Ascending aorta (tissue), 2 donors: Measurements from ENCODE around the gene DENND5A. TPM values are rescaled to one million over a fixed set of nuclear protein-coding genes. Genes with fewer than 3 reads are reported as not detected.
"Not testable (repeated sequence)": the region's sequence is repeated elsewhere in the genome, so short reads cannot be mapped to it uniquely, and the experiment has no call there.

Experiments
- DNase-seq, 2 donors: peaks; one replicate each; pipeline ENCODE4 v3.0.0-alpha.2; 2019; ENCODE audit warnings: low spot score in 2 of 2
- H3K27ac ChIP-seq, 2 donors: fragments of 200-600 bp; sonication (generic); one replicate each; pipeline ENCODE4 v1.5.1; 2016 to 2017; ENCODE audit warnings: mild to moderate bottlenecking in 1 of 2
- H3K27me3 ChIP-seq: fragments of 200-600 bp; sonication (generic); one replicate; pipeline ENCODE4 v1.5.1; 2017
- H3K36me3 ChIP-seq, 2 donors: fragments of 200-600 bp; sonication (generic); one replicate each; pipeline ENCODE4 v1.5.1; 2016
- H3K4me1 ChIP-seq, 2 donors: fragments of 200-600 bp; sonication (generic); one replicate each; pipeline ENCODE4 v1.5.1; 2016 to 2017; ENCODE audit warnings: mild to moderate bottlenecking in 1 of 2
- H3K4me3 ChIP-seq, 2 donors: fragments of 200-600 bp; sonication (generic); one replicate each; pipeline ENCODE4 v1.5.1; 2016 to 2017; ENCODE audit warnings: mild to moderate bottlenecking in 1 of 2
- H3K9me3 ChIP-seq, 2 donors: fragments of 200-600 bp; sonication (generic); one replicate each; pipeline ENCODE4 v1.5.1; 2016
- intact Hi-C: fragments of 100-400 bp; cut with DNase I; formaldehyde crosslinking; loops from one replicate; pipeline ENCODE4 v1.15.1; 2023
- total RNA-seq: library from RNA; depleted of rRNA; stranded (reverse); fragments of >200 nt; gene quantifications from one replicate; pipeline ENCODE4 v1.1.0, GENCODE V29; 2016
- TF ChIP-seq, protein P1 (sequence below), 3 experiments: fragments of 200-600 bp in 2 of 3; fragments of 450-650 bp in 1 of 3; sonication (generic) in 2 of 3; IDR thresholded peaks; one replicate each; pipeline ENCODE4 v1.5.1; 2016 to 2019; ENCODE audit warnings: antibody characterized with exemption in 3 of 3, mild to moderate bottlenecking in 1 of 3, moderate library complexity in 1 of 3

DENND5A gene
- total RNA-seq, 1 donor from 2014 or later: 111 TPM

DNA sequence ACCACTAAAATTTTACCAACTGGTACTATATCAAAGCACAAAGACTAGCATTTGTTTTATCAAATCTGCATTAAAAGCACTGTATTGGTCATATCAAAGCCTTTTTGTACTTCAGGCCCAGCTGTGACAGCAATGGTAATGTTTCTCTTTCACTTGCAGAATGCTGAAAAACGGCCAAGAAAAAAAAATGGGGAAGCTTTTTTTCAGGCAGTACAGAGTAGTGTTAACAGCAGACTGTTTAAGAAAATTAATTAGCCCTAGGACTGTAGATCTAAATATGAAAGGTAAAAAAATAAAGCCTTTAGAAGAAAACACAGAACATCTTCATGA, 33.3 kb downstream of the DENND5A start:
- intact Hi-C loops: no loop called here
- peaks cover 3 to 14% of the 10 kb centered on the region in 2 donors for H3K4me1 ChIP-seq
- no peak for DNase-seq
- H3K27me3 ChIP-seq: no peaks in the 10 kb centered on the region
- TF ChIP-seq, protein P1, sequence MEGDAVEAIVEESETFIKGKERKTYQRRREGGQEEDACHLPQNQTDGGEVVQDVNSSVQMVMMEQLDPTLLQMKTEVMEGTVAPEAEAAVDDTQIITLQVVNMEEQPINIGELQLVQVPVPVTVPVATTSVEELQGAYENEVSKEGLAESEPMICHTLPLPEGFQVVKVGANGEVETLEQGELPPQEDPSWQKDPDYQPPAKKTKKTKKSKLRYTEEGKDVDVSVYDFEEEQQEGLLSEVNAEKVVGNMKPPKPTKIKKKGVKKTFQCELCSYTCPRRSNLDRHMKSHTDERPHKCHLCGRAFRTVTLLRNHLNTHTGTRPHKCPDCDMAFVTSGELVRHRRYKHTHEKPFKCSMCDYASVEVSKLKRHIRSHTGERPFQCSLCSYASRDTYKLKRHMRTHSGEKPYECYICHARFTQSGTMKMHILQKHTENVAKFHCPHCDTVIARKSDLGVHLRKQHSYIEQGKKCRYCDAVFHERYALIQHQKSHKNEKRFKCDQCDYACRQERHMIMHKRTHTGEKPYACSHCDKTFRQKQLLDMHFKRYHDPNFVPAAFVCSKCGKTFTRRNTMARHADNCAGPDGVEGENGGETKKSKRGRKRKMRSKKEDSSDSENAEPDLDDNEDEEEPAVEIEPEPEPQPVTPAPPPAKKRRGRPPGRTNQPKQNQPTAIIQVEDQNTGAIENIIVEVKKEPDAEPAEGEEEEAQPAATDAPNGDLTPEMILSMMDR (IDR thresholded peaks at IDR 0.05): no peak
- H3K27ac ChIP-seq: peak overlapping the region; percentile 52 to 71
- H3K9me3 ChIP-seq: no peaks in the 10 kb centered on the region
- peak overlapping the region; percentile 4 to 52 for H3K4me3 ChIP-seq
- H3K36me3 ChIP-seq: no peaks in the 10 kb centered on the region

DNA sequence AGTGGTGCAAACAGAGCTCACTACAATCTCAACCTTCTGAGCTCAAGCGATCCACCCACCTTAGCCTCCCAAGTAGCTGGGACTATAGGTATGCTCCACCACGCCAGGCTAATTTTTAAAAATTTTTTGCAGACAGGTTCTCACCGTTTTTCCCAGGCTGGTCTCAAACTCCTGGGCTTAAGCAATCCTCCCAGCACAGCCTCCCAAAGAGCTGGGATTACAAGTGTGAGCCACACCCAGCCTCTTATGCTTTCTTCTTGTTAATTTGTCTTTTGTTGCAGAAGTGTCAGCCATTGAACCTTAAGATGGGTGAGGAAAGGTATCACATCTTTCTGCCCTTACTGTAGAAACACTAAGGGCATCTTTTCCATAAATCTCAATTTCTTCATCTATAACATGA, 34.9 kb downstream of the DENND5A start:
- no peak overlapping the region for H3K27ac ChIP-seq
- no peaks in the 10 kb centered on the region for H3K36me3 ChIP-seq
- no peaks in the 10 kb centered on the region for H3K9me3 ChIP-seq
- intact Hi-C loops: no loop called here
- TF ChIP-seq, protein P1 (IDR thresholded peaks at IDR 0.05): no peak
- peaks cover 3 to 14% of the 10 kb centered on the region in 2 donors for H3K4me1 ChIP-seq
- DNase-seq: no peak
- no peaks in the 10 kb centered on the region for H3K27me3 ChIP-seq
- H3K4me3 ChIP-seq: no peak overlapping the region

DNA sequence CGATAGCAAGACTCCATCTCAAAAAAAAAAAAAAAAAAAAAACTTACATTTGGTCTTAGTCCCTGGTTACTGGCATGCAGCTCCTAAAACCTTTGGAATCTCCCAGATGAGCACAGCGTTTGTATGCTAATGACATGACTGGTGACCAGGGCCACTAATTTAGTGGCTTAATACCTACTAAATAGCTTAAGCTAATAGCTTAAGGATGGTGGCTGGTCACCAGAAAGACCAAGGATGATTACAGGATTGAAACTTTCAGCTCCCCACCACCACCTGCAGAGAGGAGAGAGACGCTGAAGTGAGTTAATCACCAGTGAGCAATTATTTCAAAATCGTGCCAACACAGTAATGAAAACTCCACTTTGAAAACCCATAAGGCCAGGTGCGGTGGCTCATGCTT, 37.1 kb downstream of the DENND5A start:
- TF ChIP-seq, protein P1 (IDR thresholded peaks at IDR 0.05): no peak
- H3K4me1 ChIP-seq: peaks cover 3 to 13% of the 10 kb centered on the region in 2 donors
- H3K36me3 ChIP-seq: no peaks in the 10 kb centered on the region
- H3K9me3 ChIP-seq: no peaks in the 10 kb centered on the region
- no peak overlapping the region for H3K4me3 ChIP-seq
- H3K27me3 ChIP-seq: no peaks in the 10 kb centered on the region
- intact Hi-C loops: no loop called here
- H3K27ac ChIP-seq: no peak overlapping the region
- no peak for DNase-seq

DNA sequence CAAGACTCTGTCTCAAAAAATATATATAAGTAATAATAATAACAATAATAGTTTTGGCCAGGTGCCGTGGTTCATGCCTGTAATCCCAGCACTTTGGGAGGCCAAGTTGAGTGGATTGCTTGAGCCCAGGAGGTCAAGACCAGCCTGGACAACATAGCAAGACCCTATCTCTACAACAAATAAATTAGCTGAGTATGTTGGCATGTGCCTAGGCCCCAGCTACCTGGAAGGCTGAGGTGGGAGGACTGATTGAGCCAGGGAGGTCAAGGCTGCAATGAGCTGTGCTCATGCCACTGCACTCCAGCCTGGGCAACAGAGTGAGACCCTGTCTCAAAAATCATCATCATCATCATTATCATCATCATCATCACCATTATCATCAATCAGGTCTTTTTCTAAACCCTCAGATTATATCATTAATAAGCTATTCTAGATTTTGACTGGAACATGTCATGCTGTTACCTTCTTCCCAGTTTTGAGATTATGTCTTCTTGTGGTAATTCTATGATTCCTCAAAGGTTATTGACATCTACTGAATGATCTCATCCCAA, 39.3 kb downstream of the DENND5A start:
- no peaks in the 10 kb centered on the region for H3K27me3 ChIP-seq
- no peak overlapping the region for H3K27ac ChIP-seq
- H3K4me1 ChIP-seq: peaks cover 0 to 5% of the 10 kb centered on the region in 2 donors
- H3K36me3 ChIP-seq: no peaks in the 10 kb centered on the region
- H3K9me3 ChIP-seq: no peaks in the 10 kb centered on the region
- TF ChIP-seq, protein P1 (IDR thresholded peaks at IDR 0.05): no peak
- no peak overlapping the region for H3K4me3 ChIP-seq
- no peak for DNase-seq
- intact Hi-C loops: no loop called here

DNA sequence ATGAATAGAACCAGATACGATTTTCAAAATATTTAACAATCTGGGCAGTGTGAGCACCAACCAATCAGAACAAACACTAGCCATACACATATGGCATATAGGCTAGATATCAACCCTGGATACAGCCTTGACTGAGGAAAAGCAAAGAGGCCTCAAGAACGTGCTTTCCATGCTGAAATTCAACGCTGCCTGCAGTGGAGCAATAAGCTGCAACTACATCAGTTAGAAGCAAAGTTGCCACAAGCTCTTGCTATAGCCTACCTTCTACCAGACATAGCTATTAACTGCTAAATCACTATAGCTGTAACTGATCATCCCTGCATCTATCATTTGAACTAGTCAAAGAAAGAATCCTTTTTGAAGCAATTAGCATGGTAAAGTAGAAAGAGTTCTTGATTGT, 42.5 kb downstream of the DENND5A start:
- Histone ChIP-seq H3K4me1 (peaks cover 0 to 8% of the 10 kb centered on the region in 2 donors), H3K9me3 (no peaks in the 10 kb centered on the region), H3K27ac (no peak overlapping the region), H3K27me3 (no peaks in the 10 kb centered on the region), H3K4me3 (no peak overlapping the region), H3K36me3 (no peaks in the 10 kb centered on the region)
- DNase-seq: no peak
- TF ChIP-seq, protein P1 (IDR thresholded peaks at IDR 0.05): no peak
- intact Hi-C loops: no loop called here

DNA sequence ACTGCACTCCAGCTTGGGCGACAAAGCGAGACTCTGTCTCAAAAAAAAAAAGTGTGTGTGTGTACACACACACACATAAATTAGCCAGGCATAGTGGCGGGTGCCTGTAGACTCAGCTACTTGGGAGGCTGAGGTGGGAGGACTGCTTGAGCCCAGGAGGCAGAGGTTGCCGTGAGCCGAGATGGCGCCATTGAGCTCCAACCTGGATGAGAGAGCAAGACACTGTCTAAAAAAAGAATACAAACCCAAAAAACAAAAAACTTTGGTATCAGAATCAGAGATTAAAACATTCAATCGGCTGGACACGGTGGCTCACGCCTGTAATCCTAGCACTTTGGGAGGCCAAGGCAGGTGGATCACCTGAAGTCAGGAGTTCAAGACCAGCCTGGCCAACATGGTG, 44.3 kb downstream of the DENND5A start:
- intact Hi-C loops, DNase-seq, H3K27ac ChIP-seq, H3K27me3 ChIP-seq, H3K4me3 ChIP-seq, H3K4me1 ChIP-seq, H3K9me3 ChIP-seq, H3K36me3 ChIP-seq: not testable (repeated sequence)
